ENCODE data around the gene POTEF. TPM values are rescaled to one million over a fixed set of nuclear protein-coding genes. Genes with fewer than 3 reads are reported as not detected.
"Not testable (repeated sequence)": the region's sequence is repeated elsewhere in the genome, so short reads cannot be mapped to it uniquely, and the experiment has no call there.

Gene POTEF
- polyA plus RNA-seq, 1 donor (not counting 4 experiments of a cell fraction or from before 2014, with no cell fraction given) = not detected

DNA sequence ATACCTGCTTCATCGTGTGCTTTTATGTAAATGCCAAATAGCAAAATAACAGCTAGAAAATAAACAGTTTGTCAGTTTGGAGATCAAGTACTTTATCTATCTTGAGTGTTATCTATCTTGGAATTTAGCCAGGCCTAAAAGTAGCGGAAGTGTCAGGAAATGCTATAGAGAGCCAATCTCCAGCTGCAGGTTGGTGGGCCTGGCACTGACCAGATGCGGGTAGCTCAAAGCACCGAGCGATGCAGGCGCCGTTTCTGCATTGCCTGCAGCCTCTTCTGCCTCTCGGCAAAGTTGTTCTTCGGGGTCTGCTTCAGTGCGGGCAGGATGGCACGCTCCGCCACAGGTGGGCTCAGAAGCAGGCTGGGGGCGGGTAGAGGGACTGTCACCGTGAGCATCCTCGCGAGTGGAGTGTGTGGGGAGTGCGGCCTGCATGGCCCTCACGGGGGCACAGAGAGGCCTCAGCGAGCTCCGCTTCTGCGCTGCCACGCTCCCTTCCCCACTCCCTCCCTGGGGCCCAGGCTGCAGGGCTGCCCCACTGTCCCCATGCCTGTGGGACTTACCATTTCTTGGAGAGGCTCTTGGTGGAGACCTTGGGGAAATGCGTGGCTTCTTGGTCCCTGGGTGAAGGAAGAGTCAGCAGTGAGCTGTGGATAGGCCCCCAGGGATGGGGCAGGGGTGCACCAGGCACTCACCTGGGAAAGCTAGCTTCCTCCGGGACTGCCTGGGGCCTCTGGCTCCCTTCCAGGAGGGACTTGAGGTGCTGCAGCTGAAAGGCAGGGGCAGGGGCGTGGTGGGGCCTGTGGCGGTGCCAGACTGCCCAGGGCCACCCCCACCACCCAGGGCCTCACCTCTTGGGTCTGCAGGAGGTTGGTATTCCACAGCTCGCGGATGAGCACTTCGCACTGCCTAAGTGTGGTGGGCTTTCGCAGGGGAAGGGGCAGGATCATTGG is 10.6 kb upstream of the POTEF start:
- H4K20me1 ChIP-seq (ENCODE audit: control insufficient read depth, extremely low read depth, insufficient read depth, low read length); H3K36me3 ChIP-seq (ENCODE audit: control insufficient read depth in 2 of 2, extremely low read depth in 1 of 2, insufficient read depth in 2 of 2, low read length in 2 of 2); H2AFZ ChIP-seq (ENCODE audit: control insufficient read depth, low read length); DNase-seq (ENCODE audit: low read depth, low spot score); H3K27ac ChIP-seq (ENCODE audit: control insufficient read depth, insufficient read depth, low read length); H3K27me3 ChIP-seq (ENCODE audit: control insufficient read depth, extremely low read depth, insufficient read depth, low read length); H3K4me3 ChIP-seq (ENCODE audit: control insufficient read depth in 2 of 3, extremely low read depth in 1 of 3, insufficient read depth in 2 of 3, low read depth in 1 of 3, low read length in 3 of 3); H3K79me2 ChIP-seq (ENCODE audit: control insufficient read depth, insufficient read depth, low read length); H3K9me1 ChIP-seq (ENCODE audit: control insufficient read depth, extremely low read depth, insufficient read depth, low read length); H3K9me3 ChIP-seq (ENCODE audit: control insufficient read depth, low read depth, low read length); H3K4me1 ChIP-seq (ENCODE audit: control insufficient read depth, extremely low read depth, insufficient read depth, low read length); H3K4me2 ChIP-seq (ENCODE audit: control insufficient read depth, extremely low read depth, insufficient read depth, low read depth, low read length); dilution Hi-C loops (cut with MboI; ENCODE audit: extremely low pct_ligation_motif_present, low sequenced_read_pairs); H3K9ac ChIP-seq (ENCODE audit: control insufficient read depth, extremely low read depth, insufficient read depth, low read length): not testable (repeated sequence)
- peak; percentile 70 for FAIRE-seq

DNA sequence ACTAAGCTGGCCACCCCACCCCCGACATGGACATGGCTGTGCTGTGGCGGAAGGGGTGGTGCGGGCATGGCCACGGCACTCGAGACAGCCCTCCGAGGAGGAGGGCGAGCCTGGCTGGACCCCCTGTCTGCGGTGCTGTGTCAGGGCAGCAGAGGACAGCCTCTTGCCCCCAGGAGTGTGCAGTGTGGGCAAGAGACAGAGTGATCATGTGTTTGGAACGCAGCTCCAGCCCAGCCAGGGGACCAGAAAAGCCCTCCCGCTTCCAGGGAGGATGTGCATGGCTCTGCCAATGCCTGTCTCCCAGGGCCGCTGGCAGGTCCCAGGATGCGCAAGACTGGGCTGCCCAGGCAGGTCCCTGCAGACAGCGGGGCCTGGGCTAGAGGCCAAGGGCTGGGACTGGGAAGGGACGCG is 9.8 kb upstream of the POTEF start:
- FAIRE-seq; H3K27me3 ChIP-seq (ENCODE audit: control insufficient read depth, extremely low read depth, insufficient read depth, low read length); H3K36me3 ChIP-seq (ENCODE audit: control insufficient read depth in 2 of 2, extremely low read depth in 1 of 2, insufficient read depth in 2 of 2, low read length in 2 of 2); H3K4me1 ChIP-seq (ENCODE audit: control insufficient read depth, extremely low read depth, insufficient read depth, low read length); H3K9me3 ChIP-seq (ENCODE audit: control insufficient read depth, low read depth, low read length); H3K4me3 ChIP-seq (ENCODE audit: control insufficient read depth in 2 of 3, extremely low read depth in 1 of 3, insufficient read depth in 2 of 3, low read depth in 1 of 3, low read length in 3 of 3); H3K9me1 ChIP-seq (ENCODE audit: control insufficient read depth, extremely low read depth, insufficient read depth, low read length); H3K9ac ChIP-seq (ENCODE audit: control insufficient read depth, extremely low read depth, insufficient read depth, low read length); H3K79me2 ChIP-seq (ENCODE audit: control insufficient read depth, insufficient read depth, low read length); H2AFZ ChIP-seq (ENCODE audit: control insufficient read depth, low read length); DNase-seq (ENCODE audit: low read depth, low spot score); H4K20me1 ChIP-seq (ENCODE audit: control insufficient read depth, extremely low read depth, insufficient read depth, low read length); H3K27ac ChIP-seq (ENCODE audit: control insufficient read depth, insufficient read depth, low read length); dilution Hi-C loops (cut with MboI; ENCODE audit: extremely low pct_ligation_motif_present, low sequenced_read_pairs); H3K4me2 ChIP-seq (ENCODE audit: control insufficient read depth, extremely low read depth, insufficient read depth, low read depth, low read length): not testable (repeated sequence)

- H3K9ac ChIP-seq (ENCODE audit: control insufficient read depth, extremely low read depth, insufficient read depth, low read length); DNase-seq (ENCODE audit: low read depth, low spot score); dilution Hi-C loops (cut with MboI; ENCODE audit: extremely low pct_ligation_motif_present, low sequenced_read_pairs); H3K4me1 ChIP-seq (ENCODE audit: control insufficient read depth, extremely low read depth, insufficient read depth, low read length); H3K4me2 ChIP-seq (ENCODE audit: control insufficient read depth, extremely low read depth, insufficient read depth, low read depth, low read length); H4K20me1 ChIP-seq (ENCODE audit: control insufficient read depth, extremely low read depth, insufficient read depth, low read length); H3K27ac ChIP-seq (ENCODE audit: control insufficient read depth, insufficient read depth, low read length); FAIRE-seq; H2AFZ ChIP-seq (ENCODE audit: control insufficient read depth, low read length); H3K9me3 ChIP-seq (ENCODE audit: control insufficient read depth, low read depth, low read length); H3K27me3 ChIP-seq (ENCODE audit: control insufficient read depth, extremely low read depth, insufficient read depth, low read length); H3K4me3 ChIP-seq (ENCODE audit: control insufficient read depth in 2 of 3, extremely low read depth in 1 of 3, insufficient read depth in 2 of 3, low read depth in 1 of 3, low read length in 3 of 3); H3K36me3 ChIP-seq (ENCODE audit: control insufficient read depth in 2 of 2, extremely low read depth in 1 of 2, insufficient read depth in 2 of 2, low read length in 2 of 2); H3K79me2 ChIP-seq (ENCODE audit: control insufficient read depth, insufficient read depth, low read length); H3K9me1 ChIP-seq (ENCODE audit: control insufficient read depth, extremely low read depth, insufficient read depth, low read length): not testable (repeated sequence)
These were observed 9.3 kb upstream of the POTEF start for GRCh38 chr2:130138326-130138725.

- H3K4me1 ChIP-seq (ENCODE audit: control insufficient read depth, extremely low read depth, insufficient read depth, low read length); H3K36me3 ChIP-seq (ENCODE audit: control insufficient read depth in 2 of 2, extremely low read depth in 1 of 2, insufficient read depth in 2 of 2, low read length in 2 of 2); H3K27me3 ChIP-seq (ENCODE audit: control insufficient read depth, extremely low read depth, insufficient read depth, low read length); dilution Hi-C loops (cut with MboI; ENCODE audit: extremely low pct_ligation_motif_present, low sequenced_read_pairs); H3K4me3 ChIP-seq (ENCODE audit: control insufficient read depth in 2 of 3, extremely low read depth in 1 of 3, insufficient read depth in 2 of 3, low read depth in 1 of 3, low read length in 3 of 3); H3K27ac ChIP-seq (ENCODE audit: control insufficient read depth, insufficient read depth, low read length); H3K9me1 ChIP-seq (ENCODE audit: control insufficient read depth, extremely low read depth, insufficient read depth, low read length); H2AFZ ChIP-seq (ENCODE audit: control insufficient read depth, low read length); H3K9me3 ChIP-seq (ENCODE audit: control insufficient read depth, low read depth, low read length); H3K4me2 ChIP-seq (ENCODE audit: control insufficient read depth, extremely low read depth, insufficient read depth, low read depth, low read length); FAIRE-seq; H3K79me2 ChIP-seq (ENCODE audit: control insufficient read depth, insufficient read depth, low read length); H4K20me1 ChIP-seq (ENCODE audit: control insufficient read depth, extremely low read depth, insufficient read depth, low read length); DNase-seq (ENCODE audit: low read depth, low spot score); H3K9ac ChIP-seq (ENCODE audit: control insufficient read depth, extremely low read depth, insufficient read depth, low read length): not testable (repeated sequence)
These were observed 8.1 kb upstream of the POTEF start for GRCh38 chr2:130137118-130137517.

- H4K20me1 ChIP-seq (ENCODE audit: control insufficient read depth, extremely low read depth, insufficient read depth, low read length); H3K4me3 ChIP-seq (ENCODE audit: control insufficient read depth in 2 of 3, extremely low read depth in 1 of 3, insufficient read depth in 2 of 3, low read depth in 1 of 3, low read length in 3 of 3); H3K79me2 ChIP-seq (ENCODE audit: control insufficient read depth, insufficient read depth, low read length); H3K9ac ChIP-seq (ENCODE audit: control insufficient read depth, extremely low read depth, insufficient read depth, low read length); H3K27ac ChIP-seq (ENCODE audit: control insufficient read depth, insufficient read depth, low read length); FAIRE-seq; dilution Hi-C loops (cut with MboI; ENCODE audit: extremely low pct_ligation_motif_present, low sequenced_read_pairs); DNase-seq (ENCODE audit: low read depth, low spot score); H3K4me1 ChIP-seq (ENCODE audit: control insufficient read depth, extremely low read depth, insufficient read depth, low read length); H2AFZ ChIP-seq (ENCODE audit: control insufficient read depth, low read length); H3K27me3 ChIP-seq (ENCODE audit: control insufficient read depth, extremely low read depth, insufficient read depth, low read length); H3K4me2 ChIP-seq (ENCODE audit: control insufficient read depth, extremely low read depth, insufficient read depth, low read depth, low read length); H3K36me3 ChIP-seq (ENCODE audit: control insufficient read depth in 2 of 2, extremely low read depth in 1 of 2, insufficient read depth in 2 of 2, low read length in 2 of 2); H3K9me1 ChIP-seq (ENCODE audit: control insufficient read depth, extremely low read depth, insufficient read depth, low read length); H3K9me3 ChIP-seq (ENCODE audit: control insufficient read depth, low read depth, low read length): not testable (repeated sequence)
These were observed 7.5 kb upstream of the POTEF start for GRCh38 chr2:130136546-130136945.

Measured in keratinocyte (primary cell).